Smooth muscle cell (in vitro differentiated cells): ENCODE measurements around the gene PXMP2. TPM values are rescaled to one million over a fixed set of nuclear protein-coding genes. Genes with fewer than 3 reads are reported as not detected.

Source experiments
- DNase-seq: peaks from one replicate; lab custom pipeline; 2025; ENCODE audit not compliant: unreplicated experiment; lab: John Stamatoyannopoulos, UW
- H2AFZ ChIP-seq: fragments of 200-600 bp; sonication (generic); 2 replicates; pipeline ENCODE4 v1.6.0; 2016; ENCODE audit warnings: antibody characterized with exemption, low read depth, mild to moderate bottlenecking
- H3F3A ChIP-seq: fragments of 200-600 bp; sonication (generic); 2 replicates; pipeline ENCODE4 v1.6.0; 2017; ENCODE audit warnings: antibody characterized with exemption, low read depth
- H3K27ac ChIP-seq: fragments of 200-600 bp; sonication (generic); 2 replicates; pipeline ENCODE4 v1.5.1; 2016; ENCODE audit warnings: low read depth, mild to moderate bottlenecking
- H3K27me3 ChIP-seq: fragments of 200-600 bp; sonication (generic); 2 replicates; pipeline ENCODE4 v1.6.1; 2016; ENCODE audit warnings: low read depth, mild to moderate bottlenecking
- H3K36me3 ChIP-seq: fragments of 200-600 bp; sonication (generic); 2 replicates; pipeline ENCODE4 v1.5.1; 2016; ENCODE audit warnings: low read depth
- H3K4me1 ChIP-seq: fragments of 200-600 bp; sonication (generic); 2 replicates; pipeline ENCODE4 v1.5.1; 2016; ENCODE audit warnings: low read depth
- H3K4me2 ChIP-seq: fragments of 200-600 bp; sonication (generic); 2 replicates; pipeline ENCODE4 v1.6.0; 2016; ENCODE audit warnings: mild to moderate bottlenecking
- H3K4me3 ChIP-seq: fragments of 200-600 bp; sonication (generic); 2 replicates; pipeline ENCODE4 v1.5.1; 2016; ENCODE audit warnings: mild to moderate bottlenecking
- H3K79me2 ChIP-seq: fragments of 200-600 bp; sonication (generic); 2 replicates; pipeline ENCODE4 v1.6.0; 2016; ENCODE audit warnings: low read depth, mild to moderate bottlenecking
- H3K9ac ChIP-seq: fragments of 200-600 bp; sonication (generic); 2 replicates; pipeline ENCODE4 v1.6.0; 2016; ENCODE audit warnings: low read depth
- H3K9me3 ChIP-seq: fragments of 200-600 bp; sonication (generic); replicated peaks from 2 replicates; pipeline ENCODE4 v1.5.1; 2016; ENCODE audit warnings: low read depth
- H4K20me1 ChIP-seq: fragments of 200-600 bp; sonication (generic); 2 replicates; pipeline ENCODE4 v1.6.0; 2016; ENCODE audit warnings: low read depth
- CTCF ChIP-seq: fragments of 200-600 bp; sonication (generic); IDR thresholded peaks from 2 replicates; pipeline ENCODE4 v1.5.1; 2017; ENCODE audit warnings: borderline replicate concordance, mild to moderate bottlenecking, antibody characterized with exemption; ENCODE audit not compliant: insufficient read depth, poor library complexity, severe bottlenecking
- WGBS: methylation state at CpG from one replicate; pipeline ENCODE4 v1.1.7; 2016; ENCODE audit warnings: low lambda C conversion rate; 5-methylcytosine and 5-hydroxymethylcytosine counted together
- polyA plus RNA-seq: library from polyadenylated mRNA; unstranded; fragments of >200 nt; fragmentation: Nextera tagmentation; extraction: Ambion mirVana; gene quantifications from 2 replicates; pipeline ENCODE4 v1.2.1, GENCODE V29; 2016
- total RNA-seq: library from RNA; depleted of rRNA; stranded (reverse); fragments of >200 nt; gene quantifications from 2 replicates; pipeline ENCODE4 v1.2.3, GENCODE V29; 2014

PXMP2 gene
- total and polyA plus RNA-seq, 2 experiments from 2014 or later = 14.7 to 25.0 TPM

- WGBS = 98% methylated on average over 29 of the region's 29 CpGs
- no peaks in the 10 kb centered on the region for H3K4me1 ChIP-seq
- no peaks in the 10 kb centered on the region for H3K27me3 ChIP-seq
- no peak overlapping the region for H3K27ac ChIP-seq
- H3K9me3 ChIP-seq = no peaks in the 10 kb centered on the region
- H3K79me2 ChIP-seq = no peaks in the 10 kb centered on the region
- H3K4me3 ChIP-seq = no peak overlapping the region
- no peak overlapping the region for H3K9ac ChIP-seq
- no peaks in the 10 kb centered on the region for H4K20me1 ChIP-seq
- H3F3A ChIP-seq = no peaks in the 10 kb centered on the region
- H3K4me2 ChIP-seq = no peak overlapping the region
- no peak for DNase-seq
- no peak overlapping the region for H2AFZ ChIP-seq
- no peaks in the 10 kb centered on the region for H3K36me3 ChIP-seq
- no peak for TF ChIP-seq CTCF
Observed at GRCh38 chr12:132662901-132663755, 24.3 kb upstream of the PXMP2 start.

- no peaks in the 10 kb centered on the region for H3K36me3 ChIP-seq
- H2AFZ ChIP-seq = no peak overlapping the region
- TF ChIP-seq CTCF = no peak
- no peaks in the 10 kb centered on the region for H3F3A ChIP-seq
- no peak overlapping the region for H3K4me2 ChIP-seq
- no peaks in the 10 kb centered on the region for H3K79me2 ChIP-seq
- no peaks in the 10 kb centered on the region for H3K4me1 ChIP-seq
- H3K27me3 ChIP-seq = no peaks in the 10 kb centered on the region
- no peak overlapping the region for H3K27ac ChIP-seq
- H3K4me3 ChIP-seq = no peak overlapping the region
- H3K9me3 ChIP-seq = no peaks in the 10 kb centered on the region
- no peak overlapping the region for H3K9ac ChIP-seq
- no peaks in the 10 kb centered on the region for H4K20me1 ChIP-seq
- WGBS = 95% methylated on average over 16 of the region's 21 CpGs
- DNase-seq = no peak
Observed at GRCh38 chr12:132664206-132665148, 22.9 kb upstream of the PXMP2 start.

GRCh38 chr12:132665149-132665491 is 22.3 kb upstream of the PXMP2 start:
- H3K9me3 ChIP-seq = no peaks in the 10 kb centered on the region
- no peaks in the 10 kb centered on the region for H4K20me1 ChIP-seq
- no peak overlapping the region for H3K4me2 ChIP-seq
- H3K27me3 ChIP-seq = no peaks in the 10 kb centered on the region
- DNase-seq = no peak
- H3K27ac ChIP-seq = no peak overlapping the region
- H3K9ac ChIP-seq = no peak overlapping the region
- no peak overlapping the region for H2AFZ ChIP-seq
- H3K4me1 ChIP-seq = no peaks in the 10 kb centered on the region
- no peaks in the 10 kb centered on the region for H3F3A ChIP-seq
- H3K4me3 ChIP-seq = no peak overlapping the region
- H3K36me3 ChIP-seq = no peaks in the 10 kb centered on the region
- H3K79me2 ChIP-seq = no peaks in the 10 kb centered on the region
- WGBS = 97% methylated on average over 13 of the region's 13 CpGs
- TF ChIP-seq CTCF = no peak
